ENCODE data around the gene GPX8.

The GPX8 gene, protein sequence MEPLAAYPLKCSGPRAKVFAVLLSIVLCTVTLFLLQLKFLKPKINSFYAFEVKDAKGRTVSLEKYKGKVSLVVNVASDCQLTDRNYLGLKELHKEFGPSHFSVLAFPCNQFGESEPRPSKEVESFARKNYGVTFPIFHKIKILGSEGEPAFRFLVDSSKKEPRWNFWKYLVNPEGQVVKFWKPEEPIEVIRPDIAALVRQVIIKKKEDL

DNA sequence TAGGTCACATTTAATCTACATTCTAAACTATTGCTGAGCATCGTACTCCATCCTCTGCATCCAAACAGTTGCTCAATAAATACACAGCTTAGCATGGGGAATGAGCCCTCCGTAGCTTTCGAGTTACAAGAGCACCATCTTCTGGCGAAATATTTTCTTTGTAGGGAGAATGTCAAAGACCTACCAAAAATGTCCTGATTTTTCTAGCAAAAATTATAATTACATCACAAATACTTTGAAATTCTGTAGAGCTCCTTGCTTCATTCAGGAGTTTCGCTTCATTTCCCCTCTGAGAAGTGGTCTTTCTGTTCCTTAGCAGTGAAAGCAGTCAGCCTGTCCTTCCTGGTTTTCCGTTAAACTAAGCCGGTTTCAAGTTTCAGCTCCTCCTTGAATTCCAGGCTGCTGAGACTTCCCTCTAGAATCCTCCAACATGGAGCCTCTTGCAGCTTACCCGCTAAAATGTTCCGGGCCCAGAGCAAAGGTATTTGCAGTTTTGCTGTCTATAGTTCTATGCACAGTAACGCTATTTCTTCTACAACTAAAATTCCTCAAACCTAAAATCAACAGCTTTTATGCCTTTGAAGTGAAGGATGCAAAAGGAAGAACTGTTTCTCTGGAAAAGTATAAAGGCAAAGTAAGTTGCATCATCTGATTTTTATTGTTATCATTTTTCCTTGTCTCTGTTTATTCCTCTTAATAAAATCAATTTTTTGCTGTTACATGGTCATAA is at the start of gene GPX8:
TSS of gene GPX8 (plus strand) at position 409 of the 730 bp plus-strand sequence. CDS start at position 431, 22 bp downstream.
- H3K27ac ChIP-seq (ENCODE audit: poor library complexity, severe bottlenecking), result peak within 1 kb of the TSS; percentile 64
- peaks cover 38% of the 10 kb centered on the region for H3K36me3 ChIP-seq (ENCODE audit: low read depth)
- H3K9me3 ChIP-seq (ENCODE audit: severe bottlenecking), result no peaks in the 10 kb centered on the region
- DNase-seq (ENCODE audit: low spot score), result no peak
- H3K4me1 ChIP-seq (ENCODE audit: insufficient read depth, poor library complexity, severe bottlenecking), result peaks cover 9% of the 10 kb centered on the region
- TF ChIP-seq, protein P1, sequence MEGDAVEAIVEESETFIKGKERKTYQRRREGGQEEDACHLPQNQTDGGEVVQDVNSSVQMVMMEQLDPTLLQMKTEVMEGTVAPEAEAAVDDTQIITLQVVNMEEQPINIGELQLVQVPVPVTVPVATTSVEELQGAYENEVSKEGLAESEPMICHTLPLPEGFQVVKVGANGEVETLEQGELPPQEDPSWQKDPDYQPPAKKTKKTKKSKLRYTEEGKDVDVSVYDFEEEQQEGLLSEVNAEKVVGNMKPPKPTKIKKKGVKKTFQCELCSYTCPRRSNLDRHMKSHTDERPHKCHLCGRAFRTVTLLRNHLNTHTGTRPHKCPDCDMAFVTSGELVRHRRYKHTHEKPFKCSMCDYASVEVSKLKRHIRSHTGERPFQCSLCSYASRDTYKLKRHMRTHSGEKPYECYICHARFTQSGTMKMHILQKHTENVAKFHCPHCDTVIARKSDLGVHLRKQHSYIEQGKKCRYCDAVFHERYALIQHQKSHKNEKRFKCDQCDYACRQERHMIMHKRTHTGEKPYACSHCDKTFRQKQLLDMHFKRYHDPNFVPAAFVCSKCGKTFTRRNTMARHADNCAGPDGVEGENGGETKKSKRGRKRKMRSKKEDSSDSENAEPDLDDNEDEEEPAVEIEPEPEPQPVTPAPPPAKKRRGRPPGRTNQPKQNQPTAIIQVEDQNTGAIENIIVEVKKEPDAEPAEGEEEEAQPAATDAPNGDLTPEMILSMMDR (IDR thresholded peaks at IDR 0.05; ENCODE audit: poor library complexity, severe bottlenecking), result peak; percentile 97
- H3K4me3 ChIP-seq (ENCODE audit: severe bottlenecking), result peak within 1 kb of the TSS; percentile 53
- H3K27me3 ChIP-seq (ENCODE audit: insufficient read depth, poor library complexity, severe bottlenecking), result no peaks in the 10 kb centered on the region
- ATAC-seq (ENCODE audit: low read depth), result peak; percentile 95

DNA sequence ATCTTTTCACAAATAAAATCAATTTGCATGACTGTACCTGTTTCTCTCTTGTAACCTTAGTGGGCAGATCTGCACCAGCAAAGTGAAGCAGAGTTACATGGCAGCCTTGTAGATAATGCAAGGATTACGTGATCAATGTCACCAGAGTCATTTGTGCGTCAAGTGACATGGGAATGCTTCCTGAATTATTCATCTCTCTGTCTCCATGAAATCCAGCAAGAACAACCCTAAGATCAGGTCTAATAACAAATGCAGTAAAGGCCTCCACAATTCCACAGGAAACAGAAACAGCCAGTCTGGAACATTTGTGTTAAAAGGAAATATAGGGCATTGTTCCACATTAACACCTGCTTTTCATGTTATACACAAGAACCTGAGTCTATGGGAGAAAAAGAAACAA is 49.8 kb upstream of the GPX8 start:
- H3K27me3 ChIP-seq (ENCODE audit: insufficient read depth, poor library complexity, severe bottlenecking), result no peaks in the 10 kb centered on the region
- H3K36me3 ChIP-seq (ENCODE audit: low read depth), result no peaks in the 10 kb centered on the region
- ATAC-seq (ENCODE audit: low read depth), result no peak
- H3K9me3 ChIP-seq (ENCODE audit: severe bottlenecking), result no peaks in the 10 kb centered on the region
- H3K4me1 ChIP-seq (ENCODE audit: insufficient read depth, poor library complexity, severe bottlenecking), result no peaks in the 10 kb centered on the region
- TF ChIP-seq, protein P1 (IDR thresholded peaks at IDR 0.05; ENCODE audit: poor library complexity, severe bottlenecking), result no peak
- no peak for DNase-seq (ENCODE audit: low spot score)
- H3K27ac ChIP-seq (ENCODE audit: poor library complexity, severe bottlenecking), result no peak overlapping the region
- no peak overlapping the region for H3K4me3 ChIP-seq (ENCODE audit: severe bottlenecking)

DNA sequence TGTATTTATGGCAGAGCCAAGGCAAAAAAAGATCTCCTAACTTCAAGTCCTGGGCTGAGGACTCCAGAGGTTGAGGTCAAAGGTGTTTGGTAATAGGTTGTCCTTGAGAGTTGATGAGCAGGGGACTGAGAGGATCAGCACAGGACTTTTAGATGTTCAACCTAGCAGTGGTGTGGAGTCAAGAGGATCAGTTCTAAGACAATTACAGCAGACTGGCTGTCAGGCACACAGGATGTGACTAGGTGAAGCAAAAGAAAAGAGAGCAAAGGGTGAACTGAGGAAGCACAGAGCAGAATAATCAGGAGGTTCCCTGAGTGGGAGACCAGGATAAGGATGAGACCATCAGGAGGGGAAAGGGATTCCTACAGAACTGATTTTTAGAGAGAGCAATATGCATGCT is 46.6 kb upstream of the GPX8 start:
- no peak for DNase-seq (ENCODE audit: low spot score)
- Histone ChIP-seq H3K9me3 (ENCODE audit: severe bottlenecking) (no peaks in the 10 kb centered on the region), H3K27me3 (ENCODE audit: insufficient read depth, poor library complexity, severe bottlenecking) (peaks cover 3% of the 10 kb centered on the region), H3K4me1 (ENCODE audit: insufficient read depth, poor library complexity, severe bottlenecking) (no peaks in the 10 kb centered on the region), H3K27ac (ENCODE audit: poor library complexity, severe bottlenecking) (no peak overlapping the region), H3K36me3 (ENCODE audit: low read depth) (no peaks in the 10 kb centered on the region), H3K4me3 (ENCODE audit: severe bottlenecking) (no peak overlapping the region)
- TF ChIP-seq, protein P1 (IDR thresholded peaks at IDR 0.05; ENCODE audit: poor library complexity, severe bottlenecking), result no peak
- ATAC-seq (ENCODE audit: low read depth), result 0 out of 3 replicates have a peak, but pooled peaks have one; percentile 25

DNA sequence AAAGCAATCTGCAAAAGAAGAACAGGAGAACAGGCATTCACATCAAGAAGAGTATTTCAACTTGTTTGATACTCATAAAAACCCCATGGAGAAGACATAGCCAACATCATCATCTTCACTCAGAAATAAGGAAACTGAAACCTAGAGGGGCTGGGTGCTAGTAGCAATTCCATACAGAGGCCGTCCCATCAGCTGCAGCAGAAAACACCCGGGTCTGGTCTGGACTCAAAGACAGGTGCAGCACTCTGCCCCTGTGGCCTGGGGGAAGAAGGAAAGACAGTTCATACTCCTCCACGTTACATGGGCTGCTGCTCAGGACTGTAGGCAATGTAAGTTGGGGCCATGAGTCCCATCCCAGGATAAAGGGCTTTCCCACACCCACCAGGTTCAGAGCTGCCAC is 45.9 kb upstream of the GPX8 start:
- Histone ChIP-seq H3K9me3 (ENCODE audit: severe bottlenecking) (no peaks in the 10 kb centered on the region), H3K4me3 (ENCODE audit: severe bottlenecking) (no peak overlapping the region), H3K4me1 (ENCODE audit: insufficient read depth, poor library complexity, severe bottlenecking) (no peaks in the 10 kb centered on the region), H3K27me3 (ENCODE audit: insufficient read depth, poor library complexity, severe bottlenecking) (peaks cover 3% of the 10 kb centered on the region), H3K27ac (ENCODE audit: poor library complexity, severe bottlenecking) (no peak overlapping the region), H3K36me3 (ENCODE audit: low read depth) (no peaks in the 10 kb centered on the region)
- DNase-seq (ENCODE audit: low spot score) (no peak), ATAC-seq (ENCODE audit: low read depth) (no peak)
- TF ChIP-seq, protein P1 (IDR thresholded peaks at IDR 0.05; ENCODE audit: poor library complexity, severe bottlenecking), result no peak

DNA sequence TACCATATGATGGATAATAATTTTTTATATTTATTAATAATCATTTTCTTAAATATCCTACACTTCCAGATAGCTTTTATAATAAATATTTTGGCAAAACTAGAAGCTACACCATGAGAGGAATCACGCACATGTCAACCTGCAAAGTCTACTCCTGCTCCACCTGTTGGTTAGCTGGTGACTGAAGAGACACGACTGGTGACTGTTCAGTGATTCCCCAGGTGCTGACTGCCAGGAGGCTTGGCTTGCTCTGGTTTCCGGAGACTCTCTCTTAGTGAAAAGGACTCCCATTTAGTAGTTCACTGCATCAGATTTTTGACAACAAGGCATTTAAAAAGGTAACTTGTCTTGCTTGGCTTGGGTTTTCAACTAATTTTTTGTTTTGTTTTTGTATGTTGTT is 36.6 kb upstream of the GPX8 start:
- Histone ChIP-seq H3K27ac (ENCODE audit: poor library complexity, severe bottlenecking) (no peak overlapping the region), H3K27me3 (ENCODE audit: insufficient read depth, poor library complexity, severe bottlenecking) (no peaks in the 10 kb centered on the region), H3K4me1 (ENCODE audit: insufficient read depth, poor library complexity, severe bottlenecking) (no peaks in the 10 kb centered on the region), H3K36me3 (ENCODE audit: low read depth) (no peaks in the 10 kb centered on the region), H3K9me3 (ENCODE audit: severe bottlenecking) (no peaks in the 10 kb centered on the region), H3K4me3 (ENCODE audit: severe bottlenecking) (no peak overlapping the region)
- no peak for ATAC-seq (ENCODE audit: low read depth)
- TF ChIP-seq, protein P1 (IDR thresholded peaks at IDR 0.05; ENCODE audit: poor library complexity, severe bottlenecking), result no peak
- no peak for DNase-seq (ENCODE audit: low spot score)

Data from RWPE2 (cell line).